Measurements from ENCODE around the gene GOLGA3. TPM values are rescaled to one million over a fixed set of nuclear protein-coding genes. Genes with fewer than 3 reads are reported as not detected.

Gene GOLGA3
- total RNA-seq, 2 donors from 2014 or later = 32.2 to 49.8 TPM

- Histone ChIP-seq H3K27me3 (no peaks in the 10 kb centered on the region), H3K27ac (no peak overlapping the region), H3K4me1 (no peaks in the 10 kb centered on the region), H3K4me3 (no peak overlapping the region), H3K9me3 (no peaks in the 10 kb centered on the region), H3K36me3 (peaks cover 82% of the 10 kb centered on the region)
- TF ChIP-seq, protein P1, sequence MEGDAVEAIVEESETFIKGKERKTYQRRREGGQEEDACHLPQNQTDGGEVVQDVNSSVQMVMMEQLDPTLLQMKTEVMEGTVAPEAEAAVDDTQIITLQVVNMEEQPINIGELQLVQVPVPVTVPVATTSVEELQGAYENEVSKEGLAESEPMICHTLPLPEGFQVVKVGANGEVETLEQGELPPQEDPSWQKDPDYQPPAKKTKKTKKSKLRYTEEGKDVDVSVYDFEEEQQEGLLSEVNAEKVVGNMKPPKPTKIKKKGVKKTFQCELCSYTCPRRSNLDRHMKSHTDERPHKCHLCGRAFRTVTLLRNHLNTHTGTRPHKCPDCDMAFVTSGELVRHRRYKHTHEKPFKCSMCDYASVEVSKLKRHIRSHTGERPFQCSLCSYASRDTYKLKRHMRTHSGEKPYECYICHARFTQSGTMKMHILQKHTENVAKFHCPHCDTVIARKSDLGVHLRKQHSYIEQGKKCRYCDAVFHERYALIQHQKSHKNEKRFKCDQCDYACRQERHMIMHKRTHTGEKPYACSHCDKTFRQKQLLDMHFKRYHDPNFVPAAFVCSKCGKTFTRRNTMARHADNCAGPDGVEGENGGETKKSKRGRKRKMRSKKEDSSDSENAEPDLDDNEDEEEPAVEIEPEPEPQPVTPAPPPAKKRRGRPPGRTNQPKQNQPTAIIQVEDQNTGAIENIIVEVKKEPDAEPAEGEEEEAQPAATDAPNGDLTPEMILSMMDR (IDR thresholded peaks at IDR 0.05) = no peak
- DNase-seq (ENCODE audit: low spot score) = no peak
Observed at GRCh38 chr12:132789099-132789471, 39.6 kb downstream of the GOLGA3 start.

DNA sequence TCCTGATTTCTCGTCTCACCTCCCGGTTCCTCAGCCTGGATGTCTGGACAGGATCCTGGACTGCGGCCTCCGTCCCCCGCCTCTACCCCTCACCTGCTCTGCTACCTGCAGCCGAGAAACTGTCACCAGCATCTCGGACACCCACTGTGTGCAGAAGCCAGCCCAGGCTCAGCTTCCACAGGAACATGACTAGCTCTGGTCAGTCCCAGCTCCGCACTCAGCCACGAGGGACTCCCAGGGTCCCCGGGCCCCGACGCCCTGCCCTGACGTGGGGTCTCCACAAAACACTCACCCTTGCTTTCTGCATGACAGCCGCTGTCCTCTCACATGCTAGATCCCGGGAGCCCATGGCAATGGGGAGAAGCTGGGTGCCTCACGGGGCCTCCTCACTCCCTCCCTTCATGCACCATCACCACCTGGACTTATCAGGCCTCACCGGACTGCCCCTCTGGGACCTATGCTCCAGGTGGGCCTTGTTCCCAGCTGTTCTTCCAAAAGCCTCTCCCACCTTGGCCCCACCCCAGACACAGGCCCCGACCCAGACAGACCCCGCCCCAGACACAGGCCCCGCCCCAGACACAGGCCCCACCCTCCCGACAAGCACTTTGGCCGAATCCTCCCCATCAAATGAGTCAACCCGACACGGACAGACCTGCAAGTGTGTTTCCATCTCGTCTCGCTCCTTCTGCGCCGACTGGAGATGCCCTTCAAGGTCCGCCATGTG, 40.1 kb downstream of the GOLGA3 start:
- Histone ChIP-seq H3K36me3 (peaks cover 82% of the 10 kb centered on the region), H3K27ac (no peak overlapping the region), H3K4me3 (no peak overlapping the region), H3K27me3 (no peaks in the 10 kb centered on the region), H3K4me1 (no peaks in the 10 kb centered on the region), H3K9me3 (no peaks in the 10 kb centered on the region)
- DNase-seq (ENCODE audit: low spot score) = no peak
- TF ChIP-seq, protein P1 (IDR thresholded peaks at IDR 0.05) = no peak

DNA sequence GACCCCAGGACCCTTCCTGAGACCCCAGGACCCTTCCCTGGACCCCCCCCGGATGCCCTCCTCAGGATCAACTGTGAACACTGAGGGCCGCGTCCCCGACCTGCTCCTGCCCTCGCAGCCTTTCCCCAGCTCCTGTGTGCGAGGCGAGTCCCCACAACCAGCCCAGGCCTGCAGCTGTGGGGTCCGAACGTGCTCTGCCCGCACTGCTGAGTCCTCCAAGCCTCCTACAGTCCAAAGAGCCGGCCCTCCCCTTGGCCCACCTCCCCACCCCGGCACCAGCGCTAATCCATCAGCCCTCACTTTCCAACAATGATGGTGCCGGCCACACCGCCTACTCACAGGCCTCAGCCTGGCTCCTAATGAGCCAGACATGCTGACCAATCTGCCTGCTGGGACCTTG, 40.8 kb downstream of the GOLGA3 start:
- Histone ChIP-seq H3K9me3 (no peaks in the 10 kb centered on the region), H3K4me3 (no peak overlapping the region), H3K27ac (no peak overlapping the region), H3K27me3 (no peaks in the 10 kb centered on the region), H3K4me1 (no peaks in the 10 kb centered on the region), H3K36me3 (peaks cover 88% of the 10 kb centered on the region)
- DNase-seq (ENCODE audit: low spot score) = no peak
- TF ChIP-seq, protein P1 (IDR thresholded peaks at IDR 0.05) = no peak

- DNase-seq (ENCODE audit: low spot score) = no peak
- H3K9me3 ChIP-seq = no peaks in the 10 kb centered on the region
- no peaks in the 10 kb centered on the region for H3K4me1 ChIP-seq
- H3K27me3 ChIP-seq = no peaks in the 10 kb centered on the region
- no peak overlapping the region for H3K4me3 ChIP-seq
- no peak overlapping the region for H3K27ac ChIP-seq
- TF ChIP-seq, protein P1 (IDR thresholded peaks at IDR 0.05) = no peak
- H3K36me3 ChIP-seq = peaks cover 92% of the 10 kb centered on the region
Observed at GRCh38 chr12:132786192-132786591, 42.5 kb downstream of the GOLGA3 start.

- Histone ChIP-seq H3K27ac (no peak overlapping the region), H3K36me3 (peaks cover 91% of the 10 kb centered on the region), H3K9me3 (no peaks in the 10 kb centered on the region), H3K4me3 (no peak overlapping the region), H3K27me3 (no peaks in the 10 kb centered on the region), H3K4me1 (no peaks in the 10 kb centered on the region)
- TF ChIP-seq, protein P1 (IDR thresholded peaks at IDR 0.05) = no peak
- no peak for DNase-seq (ENCODE audit: low spot score)
Observed at GRCh38 chr12:132784580-132784979, 44.1 kb downstream of the GOLGA3 start.
